ENCODE measurements around the gene USP22.

USP22 gene

GRCh38 chr17:21001111-21001812 is 41.5 kb downstream of the USP22 start:
- DNase-seq (ENCODE audit: low read depth): no peak

DNA sequence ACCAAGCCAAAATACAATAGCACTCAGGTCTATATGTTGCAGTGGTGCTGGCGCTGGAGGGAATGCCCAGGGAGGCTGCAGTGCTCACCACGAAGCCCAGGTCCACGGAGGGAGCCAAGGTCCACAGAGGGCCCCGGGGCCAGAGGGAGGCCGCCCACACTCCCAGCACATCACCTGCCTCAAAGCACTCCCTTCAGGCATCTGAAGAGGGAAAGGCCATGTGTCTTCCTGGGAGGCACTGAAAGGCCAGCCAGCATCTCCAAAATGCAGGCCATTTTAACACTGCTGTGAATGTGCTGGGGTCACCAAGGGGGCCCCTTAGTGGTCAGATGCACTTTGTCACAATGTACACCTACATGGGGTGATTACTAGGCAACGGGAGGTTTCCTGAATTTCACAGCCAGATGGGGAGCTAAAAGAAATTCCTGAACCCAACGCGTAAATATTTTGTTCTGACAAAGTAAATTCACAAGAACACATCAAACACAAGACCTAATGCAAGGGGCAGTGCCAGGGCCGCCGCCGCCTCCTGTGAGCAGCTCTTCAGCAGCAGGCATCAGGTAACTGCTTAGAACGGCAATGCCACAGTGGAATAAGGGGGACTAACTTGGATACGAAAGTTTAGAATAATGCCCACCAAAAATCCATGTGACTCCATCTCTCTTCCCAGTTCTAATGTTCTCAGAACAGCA is 42.8 kb downstream of the USP22 start:
- DNase-seq (ENCODE audit: low read depth): no peak

DNA sequence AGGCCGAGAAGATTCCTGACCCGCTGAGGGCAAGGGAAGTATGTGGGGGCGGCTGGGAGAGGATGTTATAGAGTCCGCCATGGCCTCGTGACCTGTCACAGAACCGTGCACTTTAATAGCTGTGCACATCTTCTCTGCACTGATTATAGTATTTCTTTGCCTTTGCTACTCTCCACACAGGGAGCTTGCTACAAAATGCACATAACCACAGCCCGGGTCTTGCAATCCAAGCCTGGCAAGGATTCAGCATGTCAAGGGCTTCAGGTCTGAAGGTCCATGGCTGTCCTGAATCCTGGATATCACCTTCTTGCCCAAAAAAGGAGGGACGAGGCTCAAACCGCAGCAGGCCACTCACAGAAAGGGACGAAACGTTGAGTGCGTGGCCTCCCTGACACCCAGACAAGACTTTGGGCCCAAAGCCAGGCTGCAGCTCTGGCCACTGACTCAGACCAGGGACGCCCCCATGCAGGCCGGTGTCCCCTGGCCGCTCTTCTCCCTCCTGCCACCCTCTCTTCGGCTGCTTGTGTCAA is 43.7 kb downstream of the USP22 start:
- no peak for DNase-seq (ENCODE audit: low read depth)

DNA sequence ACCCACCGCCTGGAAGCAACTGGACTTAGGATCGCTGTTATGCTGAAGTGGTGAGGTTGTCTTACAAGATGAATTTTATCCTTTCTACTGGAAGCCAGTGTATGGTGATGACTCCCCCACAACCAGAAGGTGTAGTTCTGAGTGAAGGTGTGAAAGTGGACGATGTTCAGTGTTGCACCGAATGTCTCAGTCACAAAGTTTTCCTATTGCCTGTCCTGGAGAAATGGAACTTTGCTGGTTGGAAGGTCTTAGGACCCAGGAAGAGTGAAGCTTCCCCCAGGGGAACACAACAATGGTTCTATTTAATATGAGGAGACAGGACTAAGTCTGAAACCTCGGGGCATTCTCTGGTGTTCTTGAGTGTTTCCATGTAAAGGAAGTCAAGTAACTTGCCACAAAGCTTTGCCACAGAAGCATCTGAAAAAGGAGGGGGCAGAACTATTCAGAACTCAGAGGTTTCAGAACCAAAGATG is 44.2 kb downstream of the USP22 start:
- no peak for DNase-seq (ENCODE audit: low read depth)

DNA sequence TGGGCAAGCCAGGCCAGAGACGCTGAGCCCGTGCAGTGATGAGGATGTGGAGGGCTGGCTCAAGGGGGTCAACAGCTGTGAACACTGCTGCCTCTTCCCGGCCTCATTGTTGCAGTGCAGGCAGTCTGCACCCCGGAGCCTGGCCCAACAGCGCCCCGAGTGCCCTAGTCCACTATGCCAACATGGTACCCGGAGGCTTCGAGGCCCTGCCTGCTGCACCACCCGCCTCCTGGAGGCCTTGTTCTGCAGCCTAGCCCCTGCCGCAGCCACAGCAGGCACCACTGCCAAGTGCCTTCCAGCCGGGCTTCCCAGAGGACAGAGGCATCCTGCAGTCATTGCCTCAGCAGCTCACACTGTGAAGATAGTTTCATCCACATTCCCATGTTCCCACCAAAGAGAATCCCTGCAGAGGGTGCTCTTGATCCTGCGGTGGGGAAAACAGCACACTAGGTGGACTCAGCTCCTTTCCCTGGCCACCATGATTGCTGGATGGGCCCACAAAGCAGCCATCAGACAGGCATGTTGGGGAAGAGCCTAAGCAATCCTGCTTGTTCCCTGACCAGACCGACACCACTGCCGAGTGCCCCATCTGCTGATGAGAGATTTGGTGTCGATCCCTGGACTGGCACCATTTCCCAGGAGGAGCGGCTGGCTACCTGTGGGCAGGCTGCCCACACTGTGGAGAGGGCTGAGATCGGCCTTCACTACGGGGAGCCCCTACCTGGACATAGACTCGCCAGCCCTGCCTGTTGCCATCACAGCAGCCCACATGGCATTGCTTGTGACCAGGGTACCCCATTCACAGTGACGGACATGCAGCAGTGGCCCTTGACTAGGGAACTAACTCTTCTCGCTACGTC is 44.9 kb downstream of the USP22 start:
- no peak for DNase-seq (ENCODE audit: low read depth)

- DNase-seq (ENCODE audit: low read depth): no peak
These were observed 45.8 kb downstream of the USP22 start for GRCh38 chr17:20996724-20997615.

GRCh38 chr17:20995873-20996723 is 46.7 kb downstream of the USP22 start:
- DNase-seq (ENCODE audit: low read depth): no peak

- DNase-seq (ENCODE audit: low read depth): no peak
These were observed 47.5 kb downstream of the USP22 start for GRCh38 chr17:20995164-20995872.

GRCh38 chr17:20994779-20995149 is 48.0 kb downstream of the USP22 start:
- DNase-seq (ENCODE audit: low read depth): no peak

DNA sequence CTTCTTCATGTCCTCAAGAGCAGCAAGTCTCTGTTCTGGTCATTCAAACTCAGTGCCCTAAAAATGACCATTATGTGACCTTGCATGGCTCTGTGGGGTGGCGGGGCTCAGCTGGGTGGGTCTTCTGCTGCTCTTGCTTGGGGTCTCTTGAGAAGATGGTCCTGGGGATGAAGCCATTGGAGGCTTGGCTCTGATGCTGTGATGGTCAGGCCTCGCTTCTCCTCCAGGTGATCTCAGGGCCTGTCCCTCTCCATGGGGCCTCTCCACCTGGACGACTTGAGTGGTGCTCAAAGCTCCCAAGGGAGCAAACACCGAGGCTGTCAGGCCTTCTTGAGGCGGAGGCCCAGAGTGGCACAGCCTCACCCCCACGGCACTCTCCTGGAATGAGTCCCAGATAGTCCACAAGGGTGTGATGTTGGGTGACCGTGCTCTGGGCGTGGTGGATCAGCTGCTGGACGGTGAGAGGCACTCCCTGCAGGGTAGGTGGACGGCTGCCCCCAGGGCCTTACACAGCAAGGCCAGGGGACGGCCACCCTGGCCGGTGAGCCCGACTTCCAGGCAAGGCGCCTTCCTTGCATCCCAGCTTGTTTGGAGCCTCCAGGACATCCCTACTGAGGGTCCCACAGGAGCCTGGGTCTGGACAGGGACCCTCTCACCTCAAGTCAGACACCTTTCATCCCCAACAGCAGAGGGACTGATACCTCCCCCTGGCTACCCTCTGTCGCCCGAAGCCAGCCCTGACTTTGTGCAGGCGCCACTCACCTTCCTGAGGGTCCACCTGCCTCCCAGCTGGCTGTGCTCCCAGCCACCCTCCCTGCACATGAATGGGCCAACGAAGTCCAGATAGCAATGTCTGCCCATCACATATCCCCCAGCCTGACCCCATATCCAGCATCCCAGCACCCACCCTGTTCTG is 48.7 kb downstream of the USP22 start:
- DNase-seq (ENCODE audit: low read depth): no peak

DNA sequence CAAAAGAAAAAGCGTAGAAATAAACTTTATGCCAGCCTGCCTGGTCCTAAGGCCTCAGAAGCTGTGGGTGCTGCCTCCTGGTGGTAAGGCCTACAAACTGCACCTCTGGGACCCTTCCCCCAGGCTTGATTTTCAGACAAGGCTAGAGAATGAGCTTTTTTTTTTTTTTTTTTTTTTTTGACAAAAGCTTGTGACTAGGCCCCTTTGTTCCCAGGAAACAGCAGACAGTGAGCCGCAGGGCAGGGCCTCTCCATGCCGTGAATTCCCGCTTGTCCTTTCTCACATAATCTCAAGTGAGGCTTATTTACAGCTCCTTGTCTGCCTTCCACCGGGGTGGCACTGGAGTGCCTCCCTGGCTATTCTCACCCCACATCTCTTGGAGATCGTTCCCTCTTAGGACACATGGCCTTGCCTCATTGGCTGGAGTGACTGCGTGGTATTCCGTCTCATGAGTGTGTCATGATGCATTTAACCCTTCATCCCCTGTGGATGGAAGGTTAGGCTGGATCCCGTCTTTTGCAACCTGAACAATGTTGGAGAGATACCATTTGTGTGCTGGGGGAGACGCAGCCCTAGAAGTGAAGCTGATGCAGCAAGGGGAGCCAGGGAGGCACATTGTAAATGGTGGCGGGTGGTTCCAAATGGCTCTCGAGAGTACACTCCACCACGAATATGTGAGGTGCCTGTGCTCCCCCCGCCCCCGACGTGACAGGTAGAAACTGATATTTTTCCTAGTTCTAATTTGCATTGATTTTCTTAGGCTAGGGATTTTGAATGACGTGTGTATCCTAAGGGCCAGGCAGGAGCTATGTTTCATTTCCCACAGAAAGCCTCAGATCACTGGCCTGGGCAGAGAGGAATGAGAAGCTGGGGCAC is 49.6 kb downstream of the USP22 start:
- DNase-seq (ENCODE audit: low read depth): no peak

DNA sequence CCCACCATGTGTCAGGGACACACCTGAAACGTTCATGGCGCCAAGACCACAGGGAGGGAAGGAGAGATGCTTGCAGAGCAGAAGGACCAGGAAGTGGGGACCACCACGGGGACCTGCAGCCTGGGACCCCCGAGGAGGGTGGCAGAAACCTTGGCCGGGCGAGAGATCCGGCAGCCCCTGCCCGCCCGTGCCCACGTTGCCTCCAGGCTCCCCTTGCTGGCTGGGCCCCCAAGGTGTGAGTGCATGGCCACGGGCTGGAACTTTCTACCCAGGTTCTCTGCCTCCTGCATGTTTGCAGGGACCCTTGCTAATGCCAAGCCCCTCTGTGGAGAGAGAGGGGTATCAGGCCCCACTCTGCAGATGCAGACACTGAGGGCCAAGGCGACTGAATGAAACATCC is 50.4 kb downstream of the USP22 start:
- DNase-seq (ENCODE audit: low read depth): no peak

DNA sequence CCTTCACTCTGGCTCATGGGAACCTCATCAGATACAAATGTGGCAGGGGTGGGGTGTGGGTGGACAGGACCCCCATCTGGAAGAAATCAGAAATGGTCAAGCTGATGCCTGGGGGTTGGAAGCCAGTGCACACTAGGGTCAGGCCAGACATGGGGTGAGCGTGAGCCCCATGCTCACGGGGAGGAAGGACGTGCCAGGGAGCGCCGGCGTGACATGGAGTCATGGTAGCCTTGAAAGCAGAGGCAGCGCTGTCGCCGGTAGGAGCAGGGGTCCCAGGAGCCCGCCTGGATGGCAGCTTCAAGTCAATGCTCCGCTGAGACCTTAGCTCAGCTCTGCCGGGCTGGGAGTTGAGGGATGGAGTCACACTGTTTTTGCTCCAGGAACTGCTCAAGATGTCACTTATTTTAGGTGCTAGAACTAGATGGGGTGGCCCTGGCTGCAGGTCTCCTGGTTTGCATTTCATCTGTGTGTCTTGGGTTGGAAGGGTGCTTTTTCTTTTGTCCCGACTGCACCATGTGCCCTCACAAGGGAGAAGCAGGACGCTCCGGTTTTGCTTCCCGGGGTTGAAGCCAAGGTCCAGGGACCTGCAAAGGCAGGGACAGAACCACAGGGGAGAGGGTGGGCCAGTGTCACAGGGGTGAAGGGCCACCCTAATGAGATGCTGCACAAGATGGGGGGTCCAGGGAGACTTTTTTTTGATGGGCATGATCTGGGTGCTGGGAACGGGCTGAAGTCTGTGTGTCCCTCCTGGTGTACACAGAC is 51.4 kb downstream of the USP22 start:
- DNase-seq (ENCODE audit: low read depth): no peak

DNA sequence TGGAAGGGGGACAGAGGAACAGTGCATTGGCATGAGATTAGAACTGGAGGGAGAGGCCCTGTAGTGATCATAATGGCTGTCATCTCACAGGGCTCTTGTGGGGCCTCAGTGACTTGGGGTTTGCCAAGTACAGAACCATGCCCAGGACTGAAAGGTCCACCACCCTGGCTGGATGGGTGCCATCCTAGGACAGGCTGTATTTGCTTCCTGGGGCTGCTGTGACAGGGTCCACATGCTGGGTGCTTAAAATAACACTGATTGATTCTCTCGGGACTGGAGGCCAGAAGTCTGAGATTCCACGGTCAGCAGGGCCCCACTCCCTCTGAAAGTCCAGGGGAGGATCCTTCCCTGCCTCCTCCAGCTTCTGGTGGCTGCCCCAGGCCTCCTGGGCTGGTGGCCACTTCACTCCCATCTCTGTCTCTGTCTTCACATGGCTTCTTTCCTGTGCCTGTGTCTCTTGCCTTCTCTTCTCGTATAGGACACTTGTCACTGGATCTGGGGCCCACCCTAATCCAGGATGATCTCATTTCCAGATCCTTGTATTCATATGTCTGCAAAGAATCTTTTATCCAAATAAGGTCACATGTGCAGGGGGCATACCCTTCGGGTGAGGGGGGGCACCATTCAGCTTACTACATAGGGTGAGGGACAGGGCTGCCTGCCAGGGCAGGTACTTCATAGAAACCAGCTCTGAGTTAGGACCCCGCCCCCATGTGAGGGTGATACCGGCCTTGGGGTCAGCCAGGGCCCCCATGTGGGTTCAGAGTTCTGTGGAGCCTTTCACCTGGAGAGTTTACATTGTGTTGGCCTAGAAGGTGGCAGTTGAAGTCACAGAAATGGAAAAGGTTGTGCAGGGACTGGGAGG is 52.6 kb downstream of the USP22 start:
- no peak for DNase-seq (ENCODE audit: low read depth)

DNA sequence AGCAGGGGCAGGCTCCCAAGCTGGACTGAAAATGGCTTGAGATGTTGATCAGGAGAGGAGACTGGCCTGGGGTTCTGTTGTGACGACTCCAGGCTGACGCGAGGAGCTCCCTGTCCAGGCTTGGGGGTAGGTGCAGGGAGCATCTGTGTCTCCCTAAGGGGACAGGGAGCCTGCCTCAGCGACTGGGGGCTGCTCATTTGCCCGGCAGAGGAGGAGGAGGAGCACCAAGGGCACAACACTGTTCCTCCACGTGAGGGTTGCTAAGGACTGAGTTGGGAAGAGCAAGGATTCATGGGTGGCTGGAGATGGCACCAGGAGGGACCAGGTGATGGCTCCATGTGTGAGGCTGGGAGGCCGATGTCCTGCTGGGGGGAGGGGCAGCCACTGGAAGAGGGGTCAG is 53.3 kb downstream of the USP22 start:
- no peak for DNase-seq (ENCODE audit: low read depth)

GRCh38 chr17:20988896-20989295 is 53.9 kb downstream of the USP22 start:
- no peak for DNase-seq (ENCODE audit: low read depth)

Measured in HS-5 (cell line).